B cell (primary cell): ENCODE measurements around the gene GFOD1. TPM values are rescaled to one million over a fixed set of nuclear protein-coding genes. Genes with fewer than 3 reads are reported as not detected.

Source experiments
- ATAC-seq: fragments of 200-7000 bp; cut with Tn5 transposase; one replicate; pipeline ENCODE4 v1.10.0; 2021; ENCODE audit warnings: low read depth, mild to moderate bottlenecking, moderate number of reproducible peaks, moderate library complexity
- CTCF ChIA-PET: fragments of 350-600 bp; sonication (Branson Sonifier 250); formaldehyde crosslinking; loops from one replicate; lab custom pipeline; 2021; ENCODE audit warnings: antibody characterized with exemption, inconsistent platforms; lab: Charles Lee
- POLR2A ChIA-PET: fragments of 350-600 bp; sonication (Branson Sonifier 250); formaldehyde crosslinking; loops from one replicate; lab custom pipeline; 2021; ENCODE audit warnings: antibody characterized with exemption; lab: Charles Lee
- DNase-seq: peaks from one replicate; pipeline ENCODE4 v3.0.0; 2013
- H2AFZ ChIP-seq: 2 replicates; pipeline ENCODE4 v1.6.1; 2012; ENCODE audit warnings: mild to moderate bottlenecking, low read depth, low read length; ENCODE audit not compliant: insufficient read depth, poor library complexity, severe bottlenecking
- H3K27ac ChIP-seq, 2 donors: 1 replicate in 1 of 2; 2 replicates in 1 of 2; pipeline ENCODE4 v1.5.1; 2012 to 2013; ENCODE audit warnings: low read length in 2 of 2, mild to moderate bottlenecking in 2 of 2, moderate library complexity in 1 of 2
- H3K27me3 ChIP-seq, 4 experiments: fragments of 200-600 bp in 1 of 4; sonication (generic) in 1 of 4; replicated peaks in 1 of 4; 1 replicate in 2 of 4; 2 replicates in 2 of 4; pipeline versions ENCODE4 v1.6.1 to v1.7.0; 2013 to 2016; ENCODE audit warnings: low read length in 3 of 4, mild to moderate bottlenecking in 2 of 4, mixed read lengths in 1 of 4, moderate library complexity in 1 of 4; ENCODE audit not compliant: insufficient read depth in 4 of 4, control insufficient read depth in 3 of 4; ENCODE audit errors: control extremely low read depth in 1 of 4
- H3K36me3 ChIP-seq, 2 experiments: replicated peaks in 1 of 2; 1 replicate in 1 of 2; 2 replicates in 1 of 2; pipeline versions ENCODE4 v1.6.1 to v1.7.1; 2013; ENCODE audit warnings: low read length in 1 of 2; ENCODE audit not compliant: insufficient read depth in 2 of 2, control insufficient read depth in 1 of 2; ENCODE audit errors: control extremely low read depth in 1 of 2, extremely low read depth in 1 of 2
- H3K4me1 ChIP-seq, 2 donors: fragments of 200-600 bp in 1 of 2; sonication (generic) in 1 of 2; 1 replicate in 1 of 2; 2 replicates in 1 of 2; pipeline versions ENCODE4 v1.5.1 to v1.6.1; 2013 to 2017; ENCODE audit warnings: low read length in 2 of 2; ENCODE audit not compliant: control insufficient read depth in 2 of 2, insufficient read depth in 2 of 2
- H3K4me2 ChIP-seq: replicated peaks from 2 replicates; pipeline ENCODE3; 2012; ENCODE audit warnings: mild to moderate bottlenecking, low read depth, low read length; ENCODE audit not compliant: poor library complexity, severe bottlenecking
- H3K4me3 ChIP-seq, 5 experiments: fragments of 200-600 bp in 1 of 5; sonication (generic) in 1 of 5; 1 replicate in 3 of 5; 2 replicates in 2 of 5; pipeline versions ENCODE4 v1.5.1 to v1.7.0; 2011 to 2016; ENCODE audit warnings: low read length in 4 of 5, mild to moderate bottlenecking in 4 of 5, low read depth in 2 of 5, control low read depth in 1 of 5, moderate library complexity in 1 of 5; ENCODE audit not compliant: insufficient read depth in 1 of 5; ENCODE audit errors: control extremely low read depth in 1 of 5, extremely low read depth in 1 of 5
- H3K79me2 ChIP-seq: fragments of 200-600 bp; sonication (generic); one replicate; pipeline ENCODE4 v1.6.0; 2016; ENCODE audit warnings: low read length; ENCODE audit not compliant: control insufficient read depth, insufficient read depth
- H3K9ac ChIP-seq: fragments of 200-600 bp; sonication (generic); 2 replicates; pipeline ENCODE4 v1.6.1; 2017; ENCODE audit warnings: mild to moderate bottlenecking, low read length, moderate library complexity
- H3K9me3 ChIP-seq, 3 donors: one replicate each; pipeline versions ENCODE4 v1.6.1 to v1.7.1; 2013; ENCODE audit warnings: low read length in 2 of 3; ENCODE audit not compliant: control insufficient read depth in 2 of 3, insufficient read depth in 1 of 3; ENCODE audit errors: control extremely low read depth in 1 of 3
- H4K20me1 ChIP-seq: 2 replicates; pipeline ENCODE4 v1.6.0; 2012; ENCODE audit warnings: mild to moderate bottlenecking, low read length; ENCODE audit not compliant: insufficient read depth, control insufficient read depth, poor library complexity, severe bottlenecking
- H3K27ac Mint-ChIP-seq: one replicate; pipeline ENCODE4 v1.8.0; 2021; ENCODE audit warnings: mixed read lengths
- H3K27me3 Mint-ChIP-seq: one replicate; pipeline ENCODE4 v1.8.0; 2021; ENCODE audit warnings: mixed read lengths
- H3K4me1 Mint-ChIP-seq: one replicate; pipeline ENCODE4 v1.8.0; 2021; ENCODE audit warnings: mixed read lengths
- H3K4me3 Mint-ChIP-seq: one replicate; pipeline ENCODE4 v1.8.0; 2021; ENCODE audit warnings: mixed read lengths
- H3K9me3 Mint-ChIP-seq: one replicate; pipeline ENCODE4 v1.8.0; 2022; ENCODE audit warnings: mixed read lengths; ENCODE audit not compliant: insufficient read depth
- EZH2 ChIP-seq: IDR thresholded peaks from 2 replicates; pipeline ENCODE4 v1.6.1; 2012; ENCODE audit warnings: borderline replicate concordance, low read depth, mild to moderate bottlenecking, moderate library complexity, low read length; ENCODE audit not compliant: insufficient read depth, poor library complexity, severe bottlenecking
- WGBS: methylation state at CpG from one replicate; pipeline ENCODE4 v1.1.5; 2013; ENCODE audit warnings: missing lambda C conversion rate; ENCODE audit not compliant: insufficient coverage; 5-methylcytosine and 5-hydroxymethylcytosine counted together
- intact Hi-C: fragments of 100-400 bp; cut with micrococcal nuclease; formaldehyde crosslinking; loops from one replicate; pipeline ENCODE4 v1.10.0; 2022
- polyA plus RNA-seq: library from polyadenylated mRNA; depleted of rRNA; stranded (reverse); fragments of >200 nt; gene quantifications from 2 replicates; pipeline ENCODE4 v1.2.3, GENCODE V29; 2012
- total RNA-seq, 2 donors: library from RNA; stranded (reverse); fragments of 120-200 nt in 1 of 2; gene quantifications; 1 replicate in 1 of 2; 2 replicates in 1 of 2; pipeline versions ENCODE4 v1.2.3 to v1.2.4, GENCODE V29; 2013 to 2022
- TF ChIP-seq, protein P1 (sequence below): fragments of 200-600 bp; IDR thresholded peaks from one replicate; pipeline ENCODE4 v1.8.0; 2022; ENCODE audit warnings: antibody characterized with exemption, mild to moderate bottlenecking

GFOD1 gene
- total and polyA plus RNA-seq, 2 donors (not counting 1 experiment from before 2014, with no cell fraction given): 8.3 to 42.4 TPM

DNA sequence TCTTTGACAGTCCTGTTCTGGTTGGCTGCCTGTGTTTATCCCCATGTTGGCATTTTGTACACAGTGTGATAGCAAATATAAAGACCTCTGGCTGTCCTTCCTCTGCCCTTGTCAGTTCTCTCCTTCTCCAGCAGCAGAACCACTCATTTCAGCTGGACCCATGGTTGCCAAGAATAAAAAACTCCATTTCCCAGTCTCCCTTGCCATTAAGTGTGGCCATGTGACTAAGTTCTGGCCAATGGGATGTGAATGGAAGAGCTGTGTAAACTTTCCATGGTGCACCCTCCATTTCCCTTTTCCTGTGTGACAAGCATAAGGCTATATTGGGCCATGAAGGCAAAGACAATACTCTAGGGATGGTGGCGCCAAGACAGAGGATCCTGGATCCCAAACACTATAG is 80.6 kb downstream of the GFOD1 start:
- no peak for ATAC-seq
- H3K9ac ChIP-seq: no peak overlapping the region
- H3K27me3 Mint-ChIP-seq: no peaks in the 10 kb centered on the region
- WGBS: no CpG with 5 or more reads among the region's 1 CpG
- no peaks in the 10 kb centered on the region for H3K4me1 ChIP-seq
- ChIA-PET CTCF (interaction anchor here (0.9 to 1.1 kb wide), 2 partner anchors 11 to 131 kb away, joined by 3 to 5 read pairs; no protein-coding TSS in a partner anchor), POLR2A (no interaction called here)
- H3K9me3 ChIP-seq: no peaks in the 10 kb centered on the region
- peaks cover 19% of the 10 kb centered on the region for H3K79me2 ChIP-seq
- H3K27me3 ChIP-seq: no peaks in the 10 kb centered on the region
- no peak overlapping the region for H3K4me3 ChIP-seq
- no peak for TF ChIP-seq EZH2
- TF ChIP-seq, protein P1, sequence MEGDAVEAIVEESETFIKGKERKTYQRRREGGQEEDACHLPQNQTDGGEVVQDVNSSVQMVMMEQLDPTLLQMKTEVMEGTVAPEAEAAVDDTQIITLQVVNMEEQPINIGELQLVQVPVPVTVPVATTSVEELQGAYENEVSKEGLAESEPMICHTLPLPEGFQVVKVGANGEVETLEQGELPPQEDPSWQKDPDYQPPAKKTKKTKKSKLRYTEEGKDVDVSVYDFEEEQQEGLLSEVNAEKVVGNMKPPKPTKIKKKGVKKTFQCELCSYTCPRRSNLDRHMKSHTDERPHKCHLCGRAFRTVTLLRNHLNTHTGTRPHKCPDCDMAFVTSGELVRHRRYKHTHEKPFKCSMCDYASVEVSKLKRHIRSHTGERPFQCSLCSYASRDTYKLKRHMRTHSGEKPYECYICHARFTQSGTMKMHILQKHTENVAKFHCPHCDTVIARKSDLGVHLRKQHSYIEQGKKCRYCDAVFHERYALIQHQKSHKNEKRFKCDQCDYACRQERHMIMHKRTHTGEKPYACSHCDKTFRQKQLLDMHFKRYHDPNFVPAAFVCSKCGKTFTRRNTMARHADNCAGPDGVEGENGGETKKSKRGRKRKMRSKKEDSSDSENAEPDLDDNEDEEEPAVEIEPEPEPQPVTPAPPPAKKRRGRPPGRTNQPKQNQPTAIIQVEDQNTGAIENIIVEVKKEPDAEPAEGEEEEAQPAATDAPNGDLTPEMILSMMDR: no peak
- H3K4me1 Mint-ChIP-seq: no peaks in the 10 kb centered on the region
- H3K4me2 ChIP-seq: no peak overlapping the region
- DNase-seq: no peak
- H3K9me3 Mint-ChIP-seq: no peaks in the 10 kb centered on the region
- H2AFZ ChIP-seq: no peak overlapping the region
- H3K4me3 Mint-ChIP-seq: no peak overlapping the region
- peaks cover 4% of the 10 kb centered on the region for H4K20me1 ChIP-seq
- H3K27ac ChIP-seq: no peak overlapping the region
- no peak overlapping the region for H3K27ac Mint-ChIP-seq
- intact Hi-C loops: no loop called here
- H3K36me3 ChIP-seq: no peaks in the 10 kb centered on the region

DNA sequence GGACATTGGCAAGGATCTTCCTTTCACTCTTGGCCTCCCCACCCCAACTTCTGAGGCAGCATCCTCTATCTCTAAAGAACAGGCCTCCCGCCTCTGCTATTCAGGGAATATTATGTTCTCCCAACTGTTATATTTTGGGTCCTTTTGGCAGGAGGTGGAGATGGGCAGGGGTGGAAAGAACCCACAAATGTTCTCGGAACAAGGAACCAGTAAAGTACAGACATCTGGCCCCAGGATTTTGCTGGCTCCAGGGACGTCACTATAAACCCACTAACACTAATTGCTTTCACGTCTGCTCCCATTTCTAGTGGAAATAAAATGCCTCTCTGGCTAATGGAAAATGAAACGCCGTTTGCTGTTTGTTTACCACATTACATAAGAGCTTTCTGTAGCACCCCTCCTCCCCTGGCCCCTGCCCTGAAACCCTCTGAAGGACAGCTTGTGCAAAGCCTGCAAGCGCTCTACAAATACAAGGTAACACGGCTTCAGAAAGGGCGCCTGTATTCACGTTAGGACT is 81.4 kb downstream of the GFOD1 start:
- DNase-seq (no peak), ATAC-seq (no peak)
- Histone ChIP-seq H3K4me1 (peaks cover under 1 to 3% of the 10 kb centered on the region in 2 donors), H4K20me1 (peaks cover 4% of the 10 kb centered on the region), H3K27ac (no peak overlapping the region), H3K79me2 (peaks cover 19% of the 10 kb centered on the region), H3K36me3 (no peaks in the 10 kb centered on the region), H3K4me3 (no peak overlapping the region), H3K27me3 (no peaks in the 10 kb centered on the region), H3K9me3 (no peaks in the 10 kb centered on the region), H2AFZ (no peak overlapping the region), H3K4me2 (no peak overlapping the region), H3K9ac (no peak overlapping the region)
- TF ChIP-seq EZH2: no peak
- TF ChIP-seq, protein P1: no peak
- no peaks in the 10 kb centered on the region for H3K9me3 Mint-ChIP-seq
- intact Hi-C loops: no loop called here
- POLR2A ChIA-PET: no interaction called here
- H3K27me3 Mint-ChIP-seq: no peaks in the 10 kb centered on the region
- 96% methylated on average over 4 of the region's 10 CpGs for WGBS
- no peak overlapping the region for H3K4me3 Mint-ChIP-seq
- CTCF ChIA-PET: interaction anchor here (1.1 kb wide), 1 partner anchor 10 kb away, joined by 5 read pairs; no protein-coding TSS in a partner anchor
- H3K4me1 Mint-ChIP-seq: peaks cover 3% of the 10 kb centered on the region
- no peak overlapping the region for H3K27ac Mint-ChIP-seq
